GM21737 (cell line): Measurements from ENCODE around the gene NNT.
"Not testable (repeated sequence)": the region's sequence is repeated elsewhere in the genome, so short reads cannot be mapped to it uniquely, and the experiment has no call there.

Experiments used
- ATAC-seq: cut with Tn5 transposase; IDR thresholded peaks from one replicate; pipeline ENCODE4 v1.9.1; 2021; ENCODE audit warnings: mild to moderate bottlenecking, moderate library complexity; ENCODE audit not compliant: unreplicated experiment

The NNT gene

DNA sequence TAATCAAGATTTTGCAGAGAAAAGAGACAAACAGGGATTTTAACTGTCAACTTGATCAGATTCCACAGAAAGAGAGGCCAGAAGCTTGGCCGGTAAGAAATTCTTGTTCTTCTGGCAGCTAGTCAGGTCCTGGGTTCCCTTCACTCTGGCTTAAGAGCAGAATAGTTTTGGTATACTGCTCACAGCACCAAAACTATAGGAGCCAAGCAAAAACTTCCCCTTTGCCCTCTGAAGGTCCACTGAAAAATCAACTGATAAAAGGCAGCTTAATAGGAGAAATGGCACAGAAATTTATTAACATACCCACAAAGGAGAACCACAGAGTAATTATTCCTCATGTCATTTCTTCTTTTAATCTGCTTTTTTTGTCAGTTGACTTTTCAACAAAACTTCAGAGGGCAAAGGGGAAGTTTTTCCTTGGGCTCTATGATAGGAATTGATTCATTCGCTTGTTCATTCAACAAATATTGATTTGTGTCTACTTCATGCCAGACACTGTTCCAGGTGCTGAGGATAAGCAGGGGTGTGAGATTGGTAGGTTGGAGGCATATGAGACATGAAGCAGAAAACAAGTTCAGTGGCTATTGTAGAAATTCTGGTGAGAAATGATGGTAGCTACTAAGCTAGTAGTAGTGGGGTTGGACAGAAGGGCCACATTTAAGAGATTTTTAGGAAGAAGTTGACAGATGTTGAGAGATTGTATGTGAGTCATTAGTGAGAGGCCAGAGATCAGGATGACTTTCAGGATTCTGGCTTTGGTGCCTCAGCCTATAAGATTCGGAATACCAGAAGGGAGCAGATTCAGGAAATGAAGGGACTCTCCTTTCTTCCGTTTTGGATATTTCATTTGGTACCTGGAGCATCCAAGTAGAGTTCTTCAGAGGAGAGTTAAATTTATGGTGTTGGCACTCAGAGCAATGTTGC is 20.6 kb upstream of the NNT start:
- no peak for ATAC-seq

DNA sequence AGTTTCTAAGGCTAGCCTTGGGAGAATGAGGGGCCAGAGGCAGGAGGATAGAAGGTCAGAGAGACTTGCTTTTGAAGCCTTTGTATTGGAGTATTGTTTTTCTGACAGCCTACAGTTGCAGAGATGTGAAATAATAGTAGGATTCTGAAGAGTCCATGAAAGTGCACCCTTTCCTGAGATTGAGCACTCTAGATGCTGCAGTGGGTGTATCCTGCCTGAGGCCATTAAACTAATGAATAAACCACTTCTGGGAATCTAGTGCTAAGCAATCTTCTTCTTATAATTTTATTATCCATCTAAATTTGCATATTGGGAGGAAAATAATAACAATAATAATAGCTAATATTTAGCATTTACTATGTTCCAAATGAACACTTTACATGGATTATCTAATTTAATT is 19.3 kb upstream of the NNT start:
- no peak for ATAC-seq

- no peak for ATAC-seq
Measured at GRCh38 chr5:43584166-43584699, 18.7 kb upstream of the NNT start.

GRCh38 chr5:43588842-43589241 is 14.1 kb upstream of the NNT start:
- no peak for ATAC-seq

- no peak for ATAC-seq
Measured at GRCh38 chr5:43589310-43589709, 13.7 kb upstream of the NNT start.

DNA sequence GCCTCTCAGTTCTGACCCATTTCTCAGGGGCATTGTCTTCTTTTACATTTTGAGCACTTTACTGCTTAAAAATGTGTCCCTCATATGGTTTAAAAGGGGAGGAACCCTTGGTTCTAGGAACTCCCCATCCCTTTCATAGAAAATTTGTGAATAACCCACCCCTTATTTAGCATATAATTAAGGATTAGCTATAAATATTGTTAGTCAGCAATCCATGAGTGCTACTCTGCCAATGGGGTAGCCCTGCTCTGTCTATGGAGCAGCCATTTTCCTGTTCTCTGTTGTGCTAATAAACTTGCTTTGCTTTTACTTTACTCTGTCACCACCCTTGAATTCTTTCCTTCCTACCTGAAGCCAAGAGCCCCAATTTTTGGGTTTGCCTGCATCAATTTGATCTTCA is 12.3 kb upstream of the NNT start:
- no peak for ATAC-seq

GRCh38 chr5:43592363-43592762 is 10.6 kb upstream of the NNT start:
- no peak for ATAC-seq

DNA sequence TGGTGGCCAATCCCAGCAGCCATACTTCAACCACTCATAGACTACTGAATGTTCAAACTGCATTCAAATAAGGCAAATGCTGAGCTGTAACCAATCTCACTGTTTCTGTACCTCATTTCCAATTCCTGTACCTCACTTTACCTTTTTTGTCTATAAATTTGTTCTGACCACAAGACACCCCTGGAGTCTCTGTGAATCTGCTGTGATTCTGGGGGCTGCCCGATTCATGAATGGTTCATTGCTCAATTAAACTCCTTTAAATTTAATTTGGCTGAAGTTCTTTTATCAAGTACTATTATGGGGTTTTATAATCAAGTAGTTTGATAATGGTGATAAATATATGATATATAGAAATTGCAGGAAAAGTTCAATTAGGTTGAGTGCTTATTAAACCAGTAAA is 4.1 kb upstream of the NNT start:
- ATAC-seq: not testable (repeated sequence)

DNA sequence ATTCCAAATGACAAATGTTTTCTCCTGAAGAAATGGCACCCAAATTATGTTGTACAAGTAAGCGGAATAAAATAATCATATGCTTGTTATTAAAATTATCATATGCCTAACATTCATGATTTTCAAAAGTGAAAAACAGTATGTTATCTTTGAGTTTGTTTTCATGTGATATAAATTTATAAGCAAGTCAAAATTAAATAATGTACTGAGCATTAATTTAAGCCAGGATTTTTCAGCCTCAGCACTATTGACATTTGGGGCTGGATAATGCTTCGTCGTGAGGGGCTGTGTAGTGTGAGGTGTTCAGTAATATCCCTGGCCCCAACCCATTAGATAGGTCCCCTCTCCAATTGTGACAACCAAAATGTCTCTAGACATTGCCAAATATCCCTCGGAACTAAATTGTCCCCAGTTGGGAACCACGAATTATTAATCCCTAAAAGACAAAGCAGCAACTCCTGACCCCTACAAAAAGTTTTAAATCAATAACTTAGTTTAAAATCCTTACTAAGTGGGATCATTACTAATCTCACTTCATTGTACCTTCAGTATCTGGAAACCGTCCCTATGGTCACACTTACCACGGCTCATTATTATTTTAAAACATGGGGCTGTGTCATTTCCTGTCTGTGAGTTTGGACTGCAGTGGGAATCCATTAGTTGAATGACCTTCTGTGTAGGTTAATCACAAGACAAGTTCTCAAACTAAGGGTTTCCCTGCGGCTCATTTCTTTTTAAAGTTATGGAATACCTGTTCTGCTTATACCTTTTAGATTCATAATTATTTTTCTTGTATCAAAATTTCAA is 1.3 kb upstream of the NNT start:
- no peak for ATAC-seq

DNA sequence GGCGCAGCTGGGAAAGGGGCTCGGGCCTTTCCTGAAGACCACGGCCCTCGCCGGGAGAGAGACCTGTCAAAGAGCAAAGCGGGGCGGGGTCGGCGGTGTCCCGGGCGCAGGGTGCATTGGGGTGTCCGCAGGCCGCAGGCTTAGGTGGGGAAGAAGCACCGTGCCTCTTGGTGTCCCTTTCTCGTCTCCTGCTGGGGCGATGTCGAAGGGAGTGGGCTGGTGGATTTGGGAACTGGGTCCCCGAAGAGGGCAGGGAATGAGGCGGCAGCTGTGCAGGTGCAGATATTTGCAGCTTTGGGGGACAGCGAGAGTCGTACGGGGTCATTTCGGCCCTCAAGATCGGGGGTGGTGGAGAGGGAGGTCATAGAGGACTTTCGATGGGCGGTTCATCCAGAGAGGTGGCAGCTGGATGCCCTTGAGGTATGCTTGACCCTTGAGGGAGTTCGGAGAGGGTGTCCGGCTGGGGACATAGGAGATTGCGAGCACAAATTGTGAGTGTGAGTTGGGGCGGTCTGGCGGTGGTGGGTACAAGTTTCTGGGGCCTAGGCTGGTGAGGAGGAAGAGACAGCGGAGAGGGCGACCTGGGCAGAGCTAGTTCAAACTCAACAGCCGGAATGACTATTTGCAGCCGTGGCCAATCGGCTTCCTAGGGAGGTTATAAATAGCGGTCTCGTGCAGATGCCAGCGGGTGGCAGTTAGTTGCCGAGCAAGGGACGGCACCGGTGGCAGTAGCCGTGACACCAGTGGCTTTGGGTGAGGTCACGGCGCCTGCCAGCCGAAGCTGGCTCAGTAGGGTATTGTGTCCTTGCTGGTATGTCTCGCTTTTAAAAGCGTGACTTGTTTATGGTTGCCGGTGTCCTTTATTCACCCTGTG is 601 bp downstream of the NNT start:
- ATAC-seq: peak; percentile 50

DNA sequence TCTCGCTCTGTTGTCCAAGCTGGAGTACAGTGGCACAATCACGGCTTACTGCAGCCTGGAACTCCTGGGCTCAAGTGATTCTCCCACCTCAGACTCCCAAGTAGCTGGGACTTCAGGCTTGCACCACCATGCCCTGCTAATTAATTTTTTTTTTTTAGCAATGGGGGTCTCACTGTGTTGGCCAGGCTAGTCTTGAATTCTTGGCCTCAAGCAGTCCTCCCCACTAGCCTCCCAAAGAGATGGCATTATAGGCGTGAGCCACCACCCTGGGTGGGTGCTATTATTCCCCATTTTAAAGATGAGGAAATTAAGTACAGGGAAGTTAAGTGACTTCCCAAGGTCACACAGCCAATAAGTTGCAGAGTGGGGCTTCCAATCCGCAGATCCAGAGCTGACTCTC is 1.7 kb downstream of the NNT start:
- ATAC-seq: no peak

DNA sequence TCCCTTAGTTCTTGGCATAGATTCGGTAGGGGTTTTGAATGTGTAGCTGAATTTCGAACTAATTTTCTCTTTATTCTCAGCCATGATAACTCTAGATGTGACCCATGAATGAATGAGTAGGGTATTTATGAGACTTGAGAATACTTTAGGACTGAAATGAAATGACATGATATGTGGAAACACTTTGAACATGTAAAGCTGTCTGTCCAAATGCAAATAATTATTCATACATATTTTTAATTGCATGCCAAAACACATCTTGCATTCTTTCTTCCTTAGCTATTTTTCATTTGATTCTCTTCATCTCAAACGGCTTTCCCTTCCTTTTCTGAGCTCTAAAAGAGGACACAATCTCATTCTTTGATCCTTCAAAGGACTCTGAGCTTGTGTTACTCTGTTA is 3.4 kb downstream of the NNT start:
- no peak for ATAC-seq

DNA sequence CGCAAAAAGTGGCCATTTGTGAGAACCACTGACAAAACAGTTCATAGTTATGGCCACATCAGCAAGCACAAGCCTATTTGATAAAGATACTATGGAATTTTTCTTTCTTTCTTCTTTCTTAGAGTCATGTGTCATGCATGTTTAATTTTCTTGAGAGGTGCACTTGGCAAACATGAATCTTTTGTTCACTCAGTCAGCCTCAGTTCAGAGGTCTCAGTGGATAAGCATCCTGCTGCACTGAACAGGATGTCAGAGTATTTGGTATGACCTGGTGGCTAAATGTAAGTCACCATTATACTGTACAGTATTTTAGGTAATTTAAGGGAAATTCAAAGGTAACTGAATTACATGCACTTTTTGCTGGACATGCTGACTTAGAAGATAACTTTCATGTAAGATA is 5.4 kb downstream of the NNT start:
- no peak for ATAC-seq

DNA sequence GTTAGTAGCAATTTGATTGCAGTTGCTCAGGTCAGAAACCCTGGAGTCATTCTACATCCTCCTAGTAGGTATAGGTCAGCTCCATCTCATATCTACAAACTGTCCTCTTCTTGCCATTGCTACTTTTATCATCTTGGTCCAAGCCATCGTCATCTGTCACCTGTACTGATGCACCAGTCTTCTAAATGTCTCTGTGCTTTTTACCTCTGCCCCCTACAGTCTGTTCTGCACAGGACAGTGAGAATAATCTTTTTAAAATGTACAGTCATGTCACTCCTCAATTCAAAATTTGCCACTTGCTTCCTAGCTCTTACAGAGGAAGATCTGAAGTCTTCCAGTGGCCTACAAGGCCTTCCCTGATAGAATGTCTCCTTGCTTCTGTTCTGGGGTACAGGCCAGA is 6.8 kb downstream of the NNT start:
- ATAC-seq: peak; percentile 47

DNA sequence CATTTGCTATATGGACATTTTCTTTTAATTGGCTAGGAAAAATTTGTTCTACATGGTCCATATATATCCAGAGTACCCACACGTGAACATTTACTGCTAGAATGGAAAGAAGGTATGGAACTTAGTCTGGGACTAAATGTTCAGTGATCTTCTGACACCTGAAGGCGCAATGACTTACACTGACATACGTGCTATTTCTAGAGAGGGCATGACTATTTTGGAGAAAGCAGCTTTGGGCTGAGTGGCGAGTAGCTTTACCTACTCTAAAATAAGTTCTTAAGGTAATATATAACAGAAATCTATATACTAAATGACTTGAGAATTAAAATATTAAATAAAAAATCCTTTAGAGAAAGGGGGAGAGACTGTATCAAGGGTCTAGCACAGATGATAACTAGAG is 10.4 kb downstream of the NNT start:
- no peak for ATAC-seq

- no peak for ATAC-seq
Measured at GRCh38 chr5:43615445-43616184, 12.6 kb downstream of the NNT start.

DNA sequence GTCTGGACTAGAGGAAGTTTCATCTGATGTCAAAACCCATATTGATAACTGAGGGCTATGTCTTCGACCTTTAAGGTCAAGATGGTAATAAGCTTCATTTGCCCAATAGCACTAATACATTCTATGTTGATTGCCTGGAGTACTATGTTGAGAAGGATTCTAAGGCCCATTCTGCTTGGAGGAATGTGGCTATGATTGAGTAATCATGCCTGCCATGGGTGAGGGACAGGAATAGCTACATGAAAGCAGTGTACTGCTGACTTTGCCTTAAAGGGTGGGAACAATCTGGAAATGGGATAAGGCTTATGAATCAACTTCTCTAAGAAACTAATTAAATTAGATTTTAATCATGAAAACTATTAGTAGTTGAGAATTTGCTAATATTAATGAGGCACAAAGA is 13.6 kb downstream of the NNT start:
- ATAC-seq: no peak

- ATAC-seq: no peak
Measured at GRCh38 chr5:43619380-43619779, 16.4 kb downstream of the NNT start.

- no peak for ATAC-seq
Measured at GRCh38 chr5:43619911-43620310, 16.9 kb downstream of the NNT start.

GRCh38 chr5:43620944-43621505 is 18.0 kb downstream of the NNT start:
- ATAC-seq: no peak
